GM21737 (cell line): ENCODE results near the gene RAB31.
"Not testable (repeated sequence)": the region's sequence is repeated elsewhere in the genome, so short reads cannot be mapped to it uniquely, and the experiment has no call there.

Experiments used
- ATAC-seq: cut with Tn5 transposase; IDR thresholded peaks from one replicate; pipeline ENCODE4 v1.9.1; 2021; ENCODE audit warnings: mild to moderate bottlenecking, moderate library complexity; ENCODE audit not compliant: unreplicated experiment

Gene RAB31

DNA sequence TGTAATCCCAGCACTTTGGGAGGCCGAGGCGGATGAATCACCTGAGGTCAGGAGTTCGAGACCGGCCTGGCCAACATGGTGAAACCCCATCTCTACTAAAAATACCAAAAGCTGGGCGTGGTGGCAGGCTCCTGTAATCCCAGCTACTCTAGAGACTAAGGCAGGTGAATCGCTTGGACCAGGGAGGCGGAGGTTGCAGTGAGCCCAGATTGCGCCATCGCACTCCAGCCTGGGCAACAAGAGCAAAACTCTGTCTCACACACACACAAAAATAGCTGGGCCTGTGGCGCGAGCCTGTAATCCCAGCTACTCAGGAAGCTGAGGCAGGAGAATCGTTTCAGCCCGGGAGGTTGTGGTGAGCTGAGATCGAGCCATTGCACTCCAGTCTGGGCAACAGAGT is 194.2 kb downstream of the RAB31 start:
- not testable (repeated sequence) for ATAC-seq

DNA sequence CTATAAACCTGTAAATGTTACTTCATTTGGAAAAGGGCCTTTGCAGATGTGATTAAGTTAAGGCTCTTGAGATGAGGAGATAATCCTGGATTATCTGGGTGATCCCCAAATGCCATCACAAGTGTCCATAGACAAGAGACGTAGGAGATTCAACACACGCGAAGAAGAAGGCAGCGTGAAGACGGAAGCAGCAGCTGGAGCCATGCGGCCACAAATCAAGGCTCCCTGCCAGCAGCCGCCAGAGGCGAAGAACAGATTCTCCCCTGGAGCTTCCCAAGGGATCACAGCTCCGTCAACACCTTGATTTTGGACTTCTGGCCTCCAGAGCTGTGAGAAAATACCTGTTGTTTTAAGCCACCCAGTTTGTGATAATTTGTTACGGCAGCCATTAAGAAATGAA is 194.7 kb downstream of the RAB31 start:
- no peak for ATAC-seq

DNA sequence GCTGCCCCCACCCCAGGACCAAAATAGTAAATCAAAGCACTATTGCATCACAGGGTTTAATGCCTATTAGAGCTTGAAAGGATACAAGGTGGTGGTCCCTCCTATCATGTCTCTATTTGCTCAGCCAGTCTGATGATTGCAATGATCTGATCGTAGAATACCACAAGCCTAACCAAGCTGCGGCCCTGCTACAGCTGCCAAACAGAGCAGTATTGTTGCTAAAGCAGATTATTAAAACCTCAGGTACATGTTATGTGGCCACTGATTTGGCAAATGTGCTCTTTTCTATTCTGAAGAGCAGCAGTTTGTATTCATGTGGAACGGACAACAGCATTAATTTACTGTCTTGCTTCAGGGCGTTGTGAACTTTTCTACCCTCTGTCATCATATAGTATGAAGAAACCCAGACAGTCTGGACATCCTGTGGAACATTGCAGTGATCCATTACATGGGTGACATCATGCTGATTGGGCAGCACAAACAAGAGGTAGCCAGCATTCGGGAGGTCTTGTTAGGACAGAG is 197.4 kb downstream of the RAB31 start:
- ATAC-seq = no peak

DNA sequence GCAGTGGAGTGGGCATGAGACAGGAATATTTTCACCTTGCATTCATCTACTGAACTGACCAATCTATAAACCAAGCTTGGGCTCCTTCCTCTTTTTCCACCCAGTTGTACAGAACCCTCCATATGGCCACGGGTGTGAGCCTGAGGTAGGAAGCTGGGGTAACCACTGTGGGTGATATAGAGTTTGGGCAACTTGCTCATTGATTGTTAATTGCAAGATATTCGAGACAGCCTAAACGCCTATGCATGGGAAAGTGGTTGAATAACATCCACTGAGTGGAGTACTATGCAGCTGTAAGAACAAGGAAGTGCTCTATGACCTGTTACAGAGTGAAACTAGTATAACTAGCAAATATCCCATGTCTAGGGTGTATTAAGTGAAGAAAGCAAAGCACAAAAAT is 198.4 kb downstream of the RAB31 start:
- ATAC-seq = no peak

DNA sequence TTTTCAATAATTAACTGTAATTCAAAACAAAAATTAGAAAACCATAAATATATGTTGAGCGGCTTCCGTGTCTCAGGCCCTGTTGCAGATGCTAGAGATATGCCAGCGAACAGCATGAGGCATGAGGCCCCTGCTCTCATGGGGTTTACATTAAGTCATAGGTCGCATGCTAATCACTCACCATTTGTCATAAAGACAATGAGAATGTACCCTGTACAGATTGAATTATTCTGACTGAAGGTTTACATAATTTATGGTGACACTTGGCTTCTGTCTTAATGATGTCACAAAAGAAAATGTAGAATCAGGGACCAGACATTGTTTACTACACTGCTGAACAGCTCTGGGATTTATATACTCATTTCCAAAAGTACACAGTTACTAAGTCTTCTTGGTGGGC is 199.8 kb downstream of the RAB31 start:
- ATAC-seq = no peak

DNA sequence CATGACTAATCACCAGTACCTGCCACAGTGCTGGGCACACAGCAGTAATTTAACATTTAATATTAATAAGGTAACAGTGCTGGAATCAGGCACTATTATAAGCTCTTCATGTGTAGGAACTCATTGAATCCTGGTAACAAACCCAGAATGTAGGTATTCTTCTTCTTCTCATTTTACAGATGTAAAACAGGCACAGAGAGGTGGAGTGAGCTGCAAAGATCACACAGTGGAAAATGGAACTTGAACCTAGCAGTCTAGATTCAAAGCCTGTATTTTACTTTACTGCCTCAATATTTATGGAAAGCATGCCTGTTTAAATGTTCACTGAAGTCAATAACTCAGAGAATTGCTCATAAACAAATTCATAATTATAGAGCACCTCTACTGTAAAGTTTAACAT is 202.0 kb downstream of the RAB31 start:
- ATAC-seq = no peak

DNA sequence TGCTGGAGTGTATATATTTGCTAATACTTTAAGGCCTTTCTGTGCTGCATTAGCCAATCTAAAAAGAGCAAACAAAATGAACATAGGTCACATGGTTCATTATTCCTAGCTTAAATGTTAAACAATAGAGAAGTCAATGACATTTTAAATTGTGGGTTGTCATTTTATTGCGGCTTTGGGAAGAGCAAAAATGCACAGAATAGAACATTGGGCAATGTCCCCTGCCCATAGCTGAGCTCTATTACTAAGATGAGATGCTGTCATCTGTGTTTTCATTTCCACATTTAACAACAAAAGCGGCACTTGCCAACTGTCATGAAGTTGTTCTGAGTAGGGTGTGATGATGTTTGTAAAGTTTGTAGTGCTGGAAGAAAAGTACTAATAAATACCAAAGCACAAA is 202.6 kb downstream of the RAB31 start:
- ATAC-seq = no peak

DNA sequence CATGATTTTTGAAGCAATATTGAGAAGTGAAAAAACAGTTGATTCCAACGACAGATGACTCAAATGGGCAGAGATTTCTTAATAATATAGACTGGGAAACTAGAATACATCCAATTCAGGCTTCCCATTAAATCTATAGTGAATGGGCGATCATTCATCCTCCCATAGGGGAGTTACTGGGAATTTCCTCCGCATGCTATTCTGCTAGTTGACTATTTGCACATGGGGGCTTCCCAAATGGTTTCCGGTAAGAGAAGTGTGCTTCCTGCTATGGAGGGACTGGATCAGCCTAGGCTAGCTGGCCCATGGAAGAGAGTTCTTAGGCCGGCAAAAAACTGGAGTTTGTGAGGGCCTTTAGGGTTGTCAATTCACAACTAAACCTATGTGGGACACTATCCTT is 203.1 kb downstream of the RAB31 start:
- ATAC-seq = no peak
